RPMI8226 (cell line): ENCODE results near the gene TNNI2.

ENCODE experiments used
- DNase-seq: peaks from one replicate; pipeline ENCODE4 v3.0.0-alpha.2; 2015

Gene TNNI2

DNA sequence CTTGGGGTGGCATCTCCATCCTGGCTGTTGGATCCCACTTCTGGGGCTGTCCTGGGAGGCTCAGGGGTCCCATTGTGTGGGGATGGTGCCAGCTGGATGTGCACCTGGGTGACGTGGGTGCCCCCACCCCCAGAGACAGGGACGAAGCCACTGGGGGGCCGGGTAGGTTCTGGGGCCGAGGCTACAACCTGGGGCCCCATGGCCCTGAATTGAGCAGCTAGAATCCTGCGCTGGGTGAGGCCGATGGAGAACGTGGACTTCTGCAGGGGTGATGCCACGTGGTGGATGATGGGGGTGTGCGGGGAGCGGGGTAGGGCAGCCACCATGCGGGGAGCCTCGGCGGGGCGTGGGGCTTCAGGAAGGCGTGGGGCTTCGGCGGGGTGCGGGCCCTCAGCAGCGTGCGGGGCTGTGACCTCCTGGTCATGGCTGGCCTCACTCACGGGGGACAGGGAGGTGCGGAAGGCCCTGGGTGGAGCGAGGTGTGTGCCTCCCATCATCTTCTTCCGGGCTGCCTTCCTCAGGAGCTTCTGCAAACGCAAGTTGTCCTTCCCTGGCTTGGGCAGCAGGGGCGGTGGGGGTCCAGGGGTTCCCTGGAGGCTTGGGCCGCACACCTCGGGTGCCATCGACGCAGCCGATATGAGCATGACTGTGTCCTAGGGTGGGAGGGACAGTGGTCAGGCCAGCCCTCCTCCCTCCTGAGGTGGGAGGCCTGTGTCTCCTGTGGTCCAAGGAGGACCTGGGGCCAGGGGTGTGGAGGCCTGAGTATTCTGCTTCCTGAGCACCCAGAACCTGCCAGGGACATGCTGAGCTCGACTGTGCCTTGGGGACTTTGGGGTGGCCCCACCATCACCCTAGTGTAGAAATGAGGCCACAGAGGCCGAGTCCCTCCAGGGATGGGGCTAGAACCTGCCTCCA, 51.4 kb downstream of the TNNI2 start:
- DNase-seq: no peak
